ENCODE data around the gene RGSL1.

The RGSL1 gene

DNA sequence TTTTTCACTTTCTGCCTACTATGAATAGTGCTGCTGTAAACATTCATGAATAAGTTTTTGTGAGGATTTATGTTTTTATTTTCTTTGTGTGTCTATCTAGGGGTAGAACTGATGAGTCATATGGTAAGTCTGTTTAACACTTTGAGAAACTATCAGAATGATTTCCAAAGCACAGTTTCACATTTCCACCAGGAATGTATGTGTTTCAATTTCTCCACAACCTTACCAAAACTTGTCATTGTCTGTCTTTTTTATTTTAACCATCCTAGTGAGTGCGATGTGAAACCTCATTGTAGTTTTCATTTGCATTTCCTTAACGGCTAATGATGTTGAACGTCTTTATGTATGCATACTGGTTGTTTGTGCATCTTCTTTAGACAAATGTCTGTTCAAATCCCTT lies 115.6 kb downstream of the RGSL1 start:
- H3K9me3 ChIP-seq (ENCODE audit: insufficient read depth, low read length, severe bottlenecking) = no peaks in the 10 kb centered on the region
- no peak overlapping the region for H2AFZ ChIP-seq (ENCODE audit: low read depth, low read length)
- H3K36me3 ChIP-seq (ENCODE audit: insufficient read depth, low read length) = no peaks in the 10 kb centered on the region
- no peak overlapping the region for H3K27ac ChIP-seq (ENCODE audit: low read length)
- no peak overlapping the region for H3K9ac ChIP-seq (ENCODE audit: low read depth, low read length)
- no peaks in the 10 kb centered on the region for H4K20me1 ChIP-seq (ENCODE audit: insufficient read depth, low read length)
- H3K79me2 ChIP-seq (ENCODE audit: insufficient read depth, low read length) = no peaks in the 10 kb centered on the region
- DNase-seq (no peak), ATAC-seq (ENCODE audit: insufficient read depth, low read depth) (no peak)
- no peaks in the 10 kb centered on the region for H3K4me1 ChIP-seq (ENCODE audit: insufficient read depth, low read length)
- H3K4me2 ChIP-seq (ENCODE audit: insufficient read depth, low read length) = no peak overlapping the region
- no peaks in the 10 kb centered on the region for H3K27me3 ChIP-seq (ENCODE audit: insufficient read depth, low read length, poor library complexity)
- no peak for TF ChIP-seq EZH2 (IDR thresholded peaks at IDR 0.05; ENCODE audit: borderline replicate concordance, low read depth, low read length, severe bottlenecking)
- TF ChIP-seq, protein P1, sequence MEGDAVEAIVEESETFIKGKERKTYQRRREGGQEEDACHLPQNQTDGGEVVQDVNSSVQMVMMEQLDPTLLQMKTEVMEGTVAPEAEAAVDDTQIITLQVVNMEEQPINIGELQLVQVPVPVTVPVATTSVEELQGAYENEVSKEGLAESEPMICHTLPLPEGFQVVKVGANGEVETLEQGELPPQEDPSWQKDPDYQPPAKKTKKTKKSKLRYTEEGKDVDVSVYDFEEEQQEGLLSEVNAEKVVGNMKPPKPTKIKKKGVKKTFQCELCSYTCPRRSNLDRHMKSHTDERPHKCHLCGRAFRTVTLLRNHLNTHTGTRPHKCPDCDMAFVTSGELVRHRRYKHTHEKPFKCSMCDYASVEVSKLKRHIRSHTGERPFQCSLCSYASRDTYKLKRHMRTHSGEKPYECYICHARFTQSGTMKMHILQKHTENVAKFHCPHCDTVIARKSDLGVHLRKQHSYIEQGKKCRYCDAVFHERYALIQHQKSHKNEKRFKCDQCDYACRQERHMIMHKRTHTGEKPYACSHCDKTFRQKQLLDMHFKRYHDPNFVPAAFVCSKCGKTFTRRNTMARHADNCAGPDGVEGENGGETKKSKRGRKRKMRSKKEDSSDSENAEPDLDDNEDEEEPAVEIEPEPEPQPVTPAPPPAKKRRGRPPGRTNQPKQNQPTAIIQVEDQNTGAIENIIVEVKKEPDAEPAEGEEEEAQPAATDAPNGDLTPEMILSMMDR (IDR thresholded peaks at IDR 0.05; ENCODE audit: borderline replicate concordance, extremely low read depth, low read length, poor library complexity, severe bottlenecking) = no peak
- H3K4me3 ChIP-seq (ENCODE audit: low read depth in 1 of 2, low read length in 2 of 2) = no peak overlapping the region

DNA sequence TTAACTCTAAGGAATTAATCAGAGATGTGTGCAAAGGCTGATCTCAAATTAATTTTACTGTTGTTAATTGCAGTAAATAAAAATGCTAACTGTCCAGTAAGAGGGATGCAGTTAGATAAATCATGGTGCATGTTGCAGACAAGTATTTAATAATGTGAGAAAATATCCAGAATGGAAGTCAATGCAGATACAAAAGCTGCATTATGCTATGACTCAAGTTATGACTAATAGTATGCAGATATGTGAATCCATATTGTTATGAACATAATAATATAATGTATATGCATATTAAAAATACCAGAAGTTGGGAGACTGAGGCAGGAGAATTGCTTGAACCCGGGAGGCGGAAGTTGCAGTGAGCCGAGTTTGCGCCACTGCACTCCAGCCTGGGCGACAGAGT lies 117.7 kb downstream of the RGSL1 start:
- Histone ChIP-seq H3K27ac (ENCODE audit: low read length) (no peak overlapping the region), H3K36me3 (ENCODE audit: insufficient read depth, low read length) (no peaks in the 10 kb centered on the region), H3K9ac (ENCODE audit: low read depth, low read length) (no peak overlapping the region), H3K27me3 (ENCODE audit: insufficient read depth, low read length, poor library complexity) (no peaks in the 10 kb centered on the region), H4K20me1 (ENCODE audit: insufficient read depth, low read length) (no peaks in the 10 kb centered on the region), H2AFZ (ENCODE audit: low read depth, low read length) (no peak overlapping the region), H3K4me2 (ENCODE audit: insufficient read depth, low read length) (no peak overlapping the region), H3K4me3 (ENCODE audit: low read depth in 1 of 2, low read length in 2 of 2) (no peak overlapping the region), H3K9me3 (ENCODE audit: insufficient read depth, low read length, severe bottlenecking) (no peaks in the 10 kb centered on the region), H3K4me1 (ENCODE audit: insufficient read depth, low read length) (no peaks in the 10 kb centered on the region), H3K79me2 (ENCODE audit: insufficient read depth, low read length) (no peaks in the 10 kb centered on the region)
- ATAC-seq (ENCODE audit: insufficient read depth, low read depth) (no peak), DNase-seq (no peak)
- TF ChIP-seq, protein P1 (IDR thresholded peaks at IDR 0.05; ENCODE audit: borderline replicate concordance, extremely low read depth, low read length, poor library complexity, severe bottlenecking) = no peak
- no peak for TF ChIP-seq EZH2 (IDR thresholded peaks at IDR 0.05; ENCODE audit: borderline replicate concordance, low read depth, low read length, severe bottlenecking)

DNA sequence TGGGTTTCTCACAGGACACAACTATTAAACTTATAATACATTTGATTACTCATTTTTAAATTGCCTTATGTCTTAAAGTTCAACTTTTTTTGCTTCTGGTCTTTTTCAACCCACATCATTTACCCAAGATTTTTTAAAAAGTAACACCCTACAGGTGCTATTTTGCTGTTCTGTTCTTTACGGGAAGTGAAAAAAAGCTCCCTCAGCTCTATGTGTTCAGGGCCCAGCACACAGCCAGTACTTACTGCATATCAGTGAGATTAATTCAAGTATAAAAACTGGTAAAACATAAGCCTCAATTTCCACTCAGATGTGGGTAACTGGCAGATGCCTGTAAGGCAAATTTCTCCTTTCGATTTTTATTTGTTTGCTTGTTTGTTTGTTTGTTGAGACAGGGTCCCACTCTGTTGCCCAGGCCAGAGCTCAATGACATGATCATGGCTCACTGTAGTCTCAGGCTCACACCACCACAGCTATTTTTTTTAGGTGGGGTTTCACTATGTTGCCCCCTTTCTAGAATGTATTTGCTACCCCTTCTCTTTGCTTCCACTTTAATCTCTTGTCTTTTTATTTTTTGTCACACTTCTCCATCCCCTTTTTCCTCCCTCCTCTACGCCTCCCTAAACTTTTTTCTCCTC lies 118.8 kb downstream of the RGSL1 start:
- no peak overlapping the region for H3K4me2 ChIP-seq (ENCODE audit: insufficient read depth, low read length)
- no peak for ATAC-seq (ENCODE audit: insufficient read depth, low read depth)
- H3K9ac ChIP-seq (ENCODE audit: low read depth, low read length) = no peak overlapping the region

More for the DNA sequence above, 118.8 kb downstream of the RGSL1 start:
- no peak for DNase-seq
- no peaks in the 10 kb centered on the region for H3K9me3 ChIP-seq (ENCODE audit: insufficient read depth, low read length, severe bottlenecking)
- H2AFZ ChIP-seq (ENCODE audit: low read depth, low read length) = no peak overlapping the region
- no peaks in the 10 kb centered on the region for H3K36me3 ChIP-seq (ENCODE audit: insufficient read depth, low read length)
- H3K79me2 ChIP-seq (ENCODE audit: insufficient read depth, low read length) = no peaks in the 10 kb centered on the region
- no peak for TF ChIP-seq EZH2 (IDR thresholded peaks at IDR 0.05; ENCODE audit: borderline replicate concordance, low read depth, low read length, severe bottlenecking)
- TF ChIP-seq, protein P1 (IDR thresholded peaks at IDR 0.05; ENCODE audit: borderline replicate concordance, extremely low read depth, low read length, poor library complexity, severe bottlenecking) = no peak
- H3K27ac ChIP-seq (ENCODE audit: low read length) = no peak overlapping the region
- H3K27me3 ChIP-seq (ENCODE audit: insufficient read depth, low read length, poor library complexity) = no peaks in the 10 kb centered on the region
- H3K4me1 ChIP-seq (ENCODE audit: insufficient read depth, low read length) = no peaks in the 10 kb centered on the region
- no peaks in the 10 kb centered on the region for H4K20me1 ChIP-seq (ENCODE audit: insufficient read depth, low read length)
- H3K4me3 ChIP-seq (ENCODE audit: low read depth in 1 of 2, low read length in 2 of 2) = no peak overlapping the region

Measured in DND-41 (cell line).